Measurements from ENCODE around the gene TMEM258. TPM values are rescaled to one million over a fixed set of nuclear protein-coding genes. Genes with fewer than 3 reads are reported as not detected.

TMEM258 gene
- total and polyA plus RNA-seq, 2 experiments from 2014 or later = 72.8 to 258 TPM

- no peaks in the 10 kb centered on the region for H3F3A ChIP-seq (ENCODE audit: insufficient read depth)
- no peak overlapping the region for H3K4me2 ChIP-seq (ENCODE audit: unreplicated experiment)
- DNase-seq = no peak
- H3K27ac ChIP-seq = no peak overlapping the region
- no peaks in the 10 kb centered on the region for H3K9me3 ChIP-seq (ENCODE audit: low read depth)
- in situ Hi-C loops (cut with MboI) = no loop called here
- no peaks in the 10 kb centered on the region for H3K9me2 ChIP-seq (ENCODE audit: insufficient read depth)
- H3K79me2 ChIP-seq (ENCODE audit: insufficient read depth) = no peaks in the 10 kb centered on the region
- no peaks in the 10 kb centered on the region for H4K20me1 ChIP-seq (ENCODE audit: insufficient read depth)
- H3K4me1 ChIP-seq (ENCODE audit: insufficient read depth) = no peaks in the 10 kb centered on the region
- H3K27me3 ChIP-seq (replicated peaks; ENCODE audit: insufficient read depth) = no peaks in the 10 kb centered on the region
- H3K4me3 ChIP-seq = no peak overlapping the region
- H2AFZ ChIP-seq = no peak overlapping the region
- H3K36me3 ChIP-seq (ENCODE audit: low read depth) = no peaks in the 10 kb centered on the region
- 74 to 79% methylated on average over 11 of the region's 11 CpGs for WGBS, 2 experiments (ENCODE audit: low coverage in 1 of 2, low lambda C conversion rate in 2 of 2, missing lambda C conversion rate in 2 of 2)
- no peak for TF ChIP-seq EZH2 (IDR thresholded peaks at IDR 0.05; ENCODE audit: insufficient read depth, poor library complexity, severe bottlenecking)
- no peak overlapping the region for H3K9ac ChIP-seq
Measured at GRCh38 chr11:61778357-61778886, 14.0 kb downstream of the TMEM258 start.

- 24 to 43% methylated on average over 42 to 58 of the region's 67 CpGs for WGBS, 2 experiments (ENCODE audit: low coverage in 1 of 2, low lambda C conversion rate in 2 of 2, missing lambda C conversion rate in 2 of 2)
- Histone ChIP-seq H3K4me3 (no peak overlapping the region; the same call in 1 of the 2 replicates), H3K27me3 (replicated peaks; ENCODE audit: insufficient read depth) (no peaks in the 10 kb centered on the region), H4K20me1 (ENCODE audit: insufficient read depth) (no peaks in the 10 kb centered on the region), H2AFZ (no peak overlapping the region), H3K4me2 (ENCODE audit: unreplicated experiment) (no peak overlapping the region), H3K9me2 (ENCODE audit: insufficient read depth) (no peaks in the 10 kb centered on the region), H3K27ac (no peak overlapping the region), H3K4me1 (ENCODE audit: insufficient read depth) (no peaks in the 10 kb centered on the region), H3K36me3 (ENCODE audit: low read depth) (no peaks in the 10 kb centered on the region), H3F3A (ENCODE audit: insufficient read depth) (no peaks in the 10 kb centered on the region), H3K9me3 (ENCODE audit: low read depth) (no peaks in the 10 kb centered on the region), H3K9ac (no peak overlapping the region), H3K79me2 (ENCODE audit: insufficient read depth) (no peaks in the 10 kb centered on the region)
- TF ChIP-seq EZH2 (IDR thresholded peaks at IDR 0.05; ENCODE audit: insufficient read depth, poor library complexity, severe bottlenecking) = no peak
- TF ChIP-seq EZH2phosphoT487 (IDR thresholded peaks at IDR 0.05; ENCODE audit: insufficient read depth, low read depth) = no peak
- peak; percentile 47 for DNase-seq
- in situ Hi-C loops (cut with MboI) = no loop called here
Measured at GRCh38 chr11:61777234-61778090, 14.9 kb downstream of the TMEM258 start.

- no peak overlapping the region for H2AFZ ChIP-seq
- in situ Hi-C loops (cut with MboI) = no loop called here
- H3K4me2 ChIP-seq (ENCODE audit: unreplicated experiment) = no peak overlapping the region
- no peak overlapping the region for H3K9ac ChIP-seq
- no peak overlapping the region for H3K4me3 ChIP-seq
- 35 to 45% methylated on average over 9 of the region's 9 CpGs for WGBS, 2 experiments (ENCODE audit: low coverage in 1 of 2, low lambda C conversion rate in 2 of 2, missing lambda C conversion rate in 2 of 2)
- no peaks in the 10 kb centered on the region for H4K20me1 ChIP-seq (ENCODE audit: insufficient read depth)
- peak; percentile 78 for DNase-seq
- no peaks in the 10 kb centered on the region for H3F3A ChIP-seq (ENCODE audit: insufficient read depth)
- H3K9me2 ChIP-seq (ENCODE audit: insufficient read depth) = no peaks in the 10 kb centered on the region
- no peaks in the 10 kb centered on the region for H3K36me3 ChIP-seq (ENCODE audit: low read depth)
- no peaks in the 10 kb centered on the region for H3K4me1 ChIP-seq (ENCODE audit: insufficient read depth)
- TF ChIP-seq EZH2 (IDR thresholded peaks at IDR 0.05; ENCODE audit: insufficient read depth, poor library complexity, severe bottlenecking) (no peak), EZH2phosphoT487 (IDR thresholded peaks at IDR 0.05; ENCODE audit: insufficient read depth, low read depth) (no peak)
- no peaks in the 10 kb centered on the region for H3K79me2 ChIP-seq (ENCODE audit: insufficient read depth)
- no peak overlapping the region for H3K27ac ChIP-seq
- H3K27me3 ChIP-seq (replicated peaks; ENCODE audit: insufficient read depth) = no peaks in the 10 kb centered on the region
- no peaks in the 10 kb centered on the region for H3K9me3 ChIP-seq (ENCODE audit: low read depth)
Measured at GRCh38 chr11:61776561-61777075, 15.8 kb downstream of the TMEM258 start.

- no peaks in the 10 kb centered on the region for H3K27me3 ChIP-seq (replicated peaks; ENCODE audit: insufficient read depth)
- in situ Hi-C loops (cut with MboI) = no loop called here
- no peaks in the 10 kb centered on the region for H3K9me2 ChIP-seq (ENCODE audit: insufficient read depth)
- no peaks in the 10 kb centered on the region for H4K20me1 ChIP-seq (ENCODE audit: insufficient read depth)
- no peak for DNase-seq
- WGBS, 2 experiments (ENCODE audit: low coverage in 1 of 2, low lambda C conversion rate in 2 of 2, missing lambda C conversion rate in 2 of 2) = 70 to 71% methylated on average over 17 to 20 of the region's 20 CpGs
- H3K79me2 ChIP-seq (ENCODE audit: insufficient read depth) = no peaks in the 10 kb centered on the region
- no peaks in the 10 kb centered on the region for H3F3A ChIP-seq (ENCODE audit: insufficient read depth)
- H3K36me3 ChIP-seq (ENCODE audit: low read depth) = no peaks in the 10 kb centered on the region
- H3K27ac ChIP-seq = no peak overlapping the region
- H3K9ac ChIP-seq = no peak overlapping the region
- no peaks in the 10 kb centered on the region for H3K9me3 ChIP-seq (ENCODE audit: low read depth)
- H3K4me3 ChIP-seq = no peak overlapping the region
- TF ChIP-seq EZH2 (IDR thresholded peaks at IDR 0.05; ENCODE audit: insufficient read depth, poor library complexity, severe bottlenecking) = no peak
- no peak for TF ChIP-seq EZH2phosphoT487 (IDR thresholded peaks at IDR 0.05; ENCODE audit: insufficient read depth, low read depth)
- no peak overlapping the region for H3K4me2 ChIP-seq (ENCODE audit: unreplicated experiment)
- no peaks in the 10 kb centered on the region for H3K4me1 ChIP-seq (ENCODE audit: insufficient read depth)
- H2AFZ ChIP-seq = no peak overlapping the region
Measured at GRCh38 chr11:61775606-61776554, 16.5 kb downstream of the TMEM258 start.
